ENCODE data around the gene MEGF6. TPM values are rescaled to one million over a fixed set of nuclear protein-coding genes. Genes with fewer than 3 reads are reported as not detected.

The MEGF6 gene
- total and polyA plus RNA-seq, 9 of the 15 experiments (the other 6 are each of a cell fraction or from before 2014, with no cell fraction given) = 0.03 to 1.7 (median 0.24) TPM; not detected in 3

DNA sequence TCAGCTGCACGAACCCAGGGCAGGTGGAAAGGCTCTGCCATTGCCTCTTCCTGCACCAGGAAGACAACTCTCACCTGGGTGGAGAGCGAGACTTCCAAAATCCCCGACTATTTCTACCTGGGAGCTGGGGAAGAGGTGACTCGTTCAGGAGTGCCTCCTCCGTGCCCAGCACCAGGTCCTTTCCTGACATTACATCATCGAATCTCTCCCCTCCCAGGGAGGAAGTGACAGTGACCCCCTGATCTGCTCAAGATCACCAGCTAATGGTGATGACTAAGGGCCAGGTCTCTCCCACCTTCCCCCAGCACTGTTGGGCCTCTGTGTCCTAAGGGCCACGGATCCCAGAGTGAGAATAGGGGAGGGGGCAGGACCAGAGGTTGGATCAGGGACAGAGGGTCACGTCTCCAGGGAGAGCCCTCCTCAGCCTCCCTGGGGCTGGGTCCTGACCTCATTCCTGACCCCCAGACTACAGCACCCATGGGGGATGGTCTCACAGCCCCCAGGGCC, 6.8 kb downstream of the MEGF6 start (continued):
- TF ChIP-seq NEUROD1 (IDR thresholded peaks at IDR 0.05; ENCODE audit: borderline replicate concordance, low read depth, low read length, partially characterized antibody) = peak; percentile 24
- TF ChIP-seq HMG20A (CRISPR knock-in tag; conservative IDR thresholded peaks at IDR 0.05) = no peak
- 0 out of 2 replicates have a peak, but pooled peaks have one; percentile 15 for TF ChIP-seq ZNF766 (CRISPR knock-in tag; conservative IDR thresholded peaks at IDR 0.05)
- peak; percentile 83 for TF ChIP-seq CEBPG (CRISPR knock-in tag; IDR thresholded peaks at IDR 0.05)
- peak; percentile 32 to 95; a peak in 2 of 4 replicates for TF ChIP-seq CEBPG (tag; conservative IDR thresholded peaks at IDR 0.05 in 1 of 2, IDR thresholded peaks at IDR 0.05 in 1 of 2)
- TF ChIP-seq JUND (IDR thresholded peaks at IDR 0.05; ENCODE audit: borderline replicate concordance, low read depth, low read length) = peak; percentile 87
- no peak; the same call in 2 of the 3 replicates for TF ChIP-seq JUND (tag; IDR thresholded peaks at IDR 0.05; ENCODE audit: borderline replicate concordance, low read depth, low read length)
- TF ChIP-seq, protein P1, sequence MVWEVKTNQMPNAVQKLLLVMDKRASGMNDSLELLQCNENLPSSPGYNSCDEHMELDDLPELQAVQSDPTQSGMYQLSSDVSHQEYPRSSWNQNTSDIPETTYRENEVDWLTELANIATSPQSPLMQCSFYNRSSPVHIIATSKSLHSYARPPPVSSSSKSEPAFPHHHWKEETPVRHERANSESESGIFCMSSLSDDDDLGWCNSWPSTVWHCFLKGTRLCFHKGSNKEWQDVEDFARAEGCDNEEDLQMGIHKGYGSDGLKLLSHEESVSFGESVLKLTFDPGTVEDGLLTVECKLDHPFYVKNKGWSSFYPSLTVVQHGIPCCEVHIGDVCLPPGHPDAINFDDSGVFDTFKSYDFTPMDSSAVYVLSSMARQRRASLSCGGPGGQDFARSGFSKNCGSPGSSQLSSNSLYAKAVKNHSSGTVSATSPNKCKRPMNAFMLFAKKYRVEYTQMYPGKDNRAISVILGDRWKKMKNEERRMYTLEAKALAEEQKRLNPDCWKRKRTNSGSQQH (CRISPR knock-in tag; IDR thresholded peaks at IDR 0.05) = no peak
- TF ChIP-seq JUN (IDR thresholded peaks at IDR 0.05; ENCODE audit: borderline replicate concordance, low read depth, low read length) = peak; percentile 77
- TF ChIP-seq JUN (CRISPR knock-in tag; IDR thresholded peaks at IDR 0.05; ENCODE audit: borderline replicate concordance) = no peak
- no peak for TF ChIP-seq FOXJ3 (CRISPR knock-in tag; IDR thresholded peaks at IDR 0.05)
- TF ChIP-seq HDAC1 (IDR thresholded peaks at IDR 0.05) = no peak
- TF ChIP-seq TRIM24 (IDR thresholded peaks at IDR 0.05) = peak; percentile 7 to 28; a peak in 2 of 4 replicates
- no peak for TF ChIP-seq ZNF324 (CRISPR knock-in tag; IDR thresholded peaks at IDR 0.05)
- TF ChIP-seq, protein P2, sequence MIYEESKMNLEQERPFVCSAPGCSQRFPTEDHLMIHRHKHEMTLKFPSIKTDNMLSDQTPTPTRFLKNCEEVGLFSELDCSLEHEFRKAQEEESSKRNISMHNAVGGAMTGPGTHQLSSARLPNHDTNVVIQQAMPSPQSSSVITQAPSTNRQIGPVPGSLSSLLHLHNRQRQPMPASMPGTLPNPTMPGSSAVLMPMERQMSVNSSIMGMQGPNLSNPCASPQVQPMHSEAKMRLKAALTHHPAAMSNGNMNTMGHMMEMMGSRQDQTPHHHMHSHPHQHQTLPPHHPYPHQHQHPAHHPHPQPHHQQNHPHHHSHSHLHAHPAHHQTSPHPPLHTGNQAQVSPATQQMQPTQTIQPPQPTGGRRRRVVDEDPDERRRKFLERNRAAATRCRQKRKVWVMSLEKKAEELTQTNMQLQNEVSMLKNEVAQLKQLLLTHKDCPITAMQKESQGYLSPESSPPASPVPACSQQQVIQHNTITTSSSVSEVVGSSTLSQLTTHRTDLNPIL (CRISPR knock-in tag; IDR thresholded peaks at IDR 0.05) = 0 out of 2 replicates have a peak, but pooled peaks have one; percentile 29
- TF ChIP-seq MCM5 (IDR thresholded peaks at IDR 0.05; ENCODE audit: low read depth) = no peak
- TF ChIP-seq NELFE (IDR thresholded peaks at IDR 0.05; ENCODE audit: insufficient read depth, insufficient read length) = no peak
- TF ChIP-seq MAFG (tag; conservative IDR thresholded peaks at IDR 0.05) = no peak
- TF ChIP-seq ETV1 (tag; conservative IDR thresholded peaks at IDR 0.05; ENCODE audit: low read depth) = peak; percentile 66
- 0 out of 2 replicates have a peak, but pooled peaks have one; percentile 45 for TF ChIP-seq ZNF584 (CRISPR knock-in tag; IDR thresholded peaks at IDR 0.05; ENCODE audit: low read depth)
- no peak for TF ChIP-seq TCF7 (IDR thresholded peaks at IDR 0.05; ENCODE audit: borderline replicate concordance)
- 0 out of 2 replicates have a peak, but pooled peaks have one; percentile 41 for TF ChIP-seq ARID1B (IDR thresholded peaks at IDR 0.05)
- no peak for TF ChIP-seq KLF10 (CRISPR knock-in tag; IDR thresholded peaks at IDR 0.05)
- peak; percentile 45 for TF ChIP-seq NFE2 (IDR thresholded peaks at IDR 0.05; ENCODE audit: low read depth)
- no peak for TF ChIP-seq CBFB (CRISPR knock-in tag; IDR thresholded peaks at IDR 0.05)
- TF ChIP-seq ETV5 (CRISPR knock-in tag; IDR thresholded peaks at IDR 0.05; ENCODE audit: low read depth) = no peak
- TF ChIP-seq, protein P3, sequence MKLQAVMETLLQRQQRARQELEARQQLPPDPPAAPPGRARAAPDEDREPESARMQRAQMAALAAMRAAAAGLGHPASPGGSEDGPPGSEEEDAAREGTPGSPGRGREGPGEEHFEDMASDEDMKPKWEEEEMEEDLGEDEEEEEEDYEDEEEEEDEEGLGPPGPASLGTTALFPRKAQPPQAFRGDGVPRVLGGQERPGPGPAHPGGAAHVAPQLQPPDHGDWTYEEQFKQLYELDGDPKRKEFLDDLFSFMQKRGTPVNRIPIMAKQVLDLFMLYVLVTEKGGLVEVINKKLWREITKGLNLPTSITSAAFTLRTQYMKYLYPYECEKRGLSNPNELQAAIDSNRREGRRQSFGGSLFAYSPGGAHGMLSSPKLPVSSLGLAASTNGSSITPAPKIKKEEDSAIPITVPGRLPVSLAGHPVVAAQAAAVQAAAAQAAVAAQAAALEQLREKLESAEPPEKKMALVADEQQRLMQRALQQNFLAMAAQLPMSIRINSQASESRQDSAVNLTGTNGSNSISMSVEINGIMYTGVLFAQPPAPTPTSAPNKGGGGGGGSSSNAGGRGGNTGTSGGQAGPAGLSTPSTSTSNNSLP (IDR thresholded peaks at IDR 0.05; ENCODE audit: borderline replicate concordance, low read depth, low read length) = no peak

All from K562 (cell line).